ENCODE data around the gene ZBTB6.
A peak's percentile ranks its signal among the peaks of the same experiment; 100 is the strongest.

Gene ZBTB6

DNA sequence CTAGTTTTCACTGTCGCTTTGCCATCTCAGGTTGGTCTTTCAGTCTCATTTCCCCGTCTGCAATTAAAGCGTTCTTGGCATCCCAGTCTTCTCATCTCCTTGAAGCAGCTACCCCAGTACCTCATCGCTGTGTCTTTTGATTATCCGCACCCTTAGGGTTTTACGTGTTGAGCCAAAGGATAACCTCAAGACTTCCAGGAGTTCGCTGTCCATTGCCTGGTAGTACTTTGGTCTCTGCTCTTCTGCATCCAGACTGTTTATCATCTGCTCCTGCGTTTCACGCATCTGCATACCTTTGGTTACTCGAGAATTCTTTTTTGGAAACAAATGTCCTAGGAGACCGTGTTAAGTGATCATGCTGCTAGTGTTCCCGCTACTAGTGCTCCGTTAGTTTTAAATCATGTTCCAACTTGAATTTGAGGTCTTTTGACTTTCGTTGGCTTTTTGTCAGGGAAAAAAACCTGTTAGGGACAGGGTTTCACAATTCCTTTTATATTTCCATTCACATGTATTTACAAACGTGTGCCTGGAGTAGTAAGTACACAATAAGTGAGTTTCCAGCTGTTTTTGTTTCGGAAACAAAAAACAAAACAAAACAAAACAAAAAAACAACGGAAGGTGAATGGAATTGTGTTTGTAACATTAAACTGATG is 28.6 kb upstream of the ZBTB6 start:
- WGBS, 2 experiments (ENCODE audit: insufficient coverage in 2 of 2): 9 to 12% methylated on average over 13 to 14 of the region's 17 CpGs
- H3K4me1 ChIP-seq (ENCODE audit: control insufficient read depth, insufficient read depth, low read length, poor library complexity, severe bottlenecking): peaks cover 6% of the 10 kb centered on the region
- peak overlapping the region; percentile 92 for H3K27ac ChIP-seq (ENCODE audit: low read depth, low read length, severe bottlenecking)
- H3K36me3 ChIP-seq (ENCODE audit: control insufficient read depth, insufficient read depth, low read length): peaks cover 23% of the 10 kb centered on the region
- H3K9me3 ChIP-seq (ENCODE audit: control insufficient read depth, low read length): no peaks in the 10 kb centered on the region
- H3K4me3 ChIP-seq (ENCODE audit: extremely low read depth, insufficient read depth, low read length, poor library complexity, severe bottlenecking): peak overlapping the region; percentile 81

DNA sequence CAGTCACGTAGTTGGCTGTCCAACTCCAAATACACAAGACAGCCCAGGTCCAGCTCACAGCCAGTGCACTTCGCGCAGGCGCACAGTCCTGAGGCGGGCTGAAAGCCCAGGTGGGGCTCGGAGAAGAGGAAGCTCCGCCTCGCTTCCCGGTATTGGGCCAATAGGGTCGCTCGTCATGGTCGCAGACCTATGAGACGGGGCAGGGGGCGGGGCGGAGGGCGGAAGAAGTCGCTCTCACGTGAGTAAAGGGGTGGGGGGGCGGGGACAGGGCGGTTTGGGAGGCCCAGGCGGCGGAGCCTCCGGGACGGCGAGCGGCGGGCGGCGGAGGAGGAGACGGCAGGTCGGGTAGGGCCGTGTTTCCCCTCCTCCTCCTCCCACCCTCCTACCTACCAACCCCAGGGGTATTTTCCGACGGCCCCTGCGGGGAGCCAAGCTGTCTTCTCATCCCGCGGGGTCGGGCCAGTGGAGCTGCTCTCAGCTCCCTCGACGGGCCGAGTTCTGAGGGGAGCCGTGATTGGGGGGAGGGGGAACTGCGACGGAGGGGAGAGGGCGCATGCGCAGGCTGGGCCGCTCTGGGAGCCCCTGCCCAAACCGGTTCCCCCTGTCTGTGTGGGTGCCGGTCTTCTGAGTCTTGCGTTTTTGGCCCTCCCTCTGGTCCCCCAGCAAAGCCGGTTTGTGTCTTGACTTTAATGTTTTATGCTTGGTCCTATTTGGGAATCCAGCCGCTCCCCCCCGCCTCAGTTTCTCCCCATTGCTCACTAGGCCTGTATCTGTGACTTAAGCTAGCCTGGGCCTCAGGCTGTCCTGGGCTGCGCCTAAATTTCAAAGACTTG is 27.8 kb upstream of the ZBTB6 start, which contains the start of gene RABGAP1:
RABGAP1 (plus strand) TSS at position 272 of the 833 bp plus-strand sequence. CDS start 16,040 bp downstream, outside the sequence.
- WGBS, 2 experiments (ENCODE audit: insufficient coverage in 2 of 2): 0 to 1% methylated on average over 9 to 15 of the region's 54 CpGs
- peaks cover 30% of the 10 kb centered on the region for H3K36me3 ChIP-seq (ENCODE audit: control insufficient read depth, insufficient read depth, low read length)
- H3K4me3 ChIP-seq (ENCODE audit: extremely low read depth, insufficient read depth, low read length, poor library complexity, severe bottlenecking): peak within 1 kb of the TSS; percentile 81
- peak within 1 kb of the TSS; percentile 92 for H3K27ac ChIP-seq (ENCODE audit: low read depth, low read length, severe bottlenecking)
- no peaks in the 10 kb centered on the region for H3K9me3 ChIP-seq (ENCODE audit: control insufficient read depth, low read length)
- H3K4me1 ChIP-seq (ENCODE audit: control insufficient read depth, insufficient read depth, low read length, poor library complexity, severe bottlenecking): peaks cover 6% of the 10 kb centered on the region

DNA sequence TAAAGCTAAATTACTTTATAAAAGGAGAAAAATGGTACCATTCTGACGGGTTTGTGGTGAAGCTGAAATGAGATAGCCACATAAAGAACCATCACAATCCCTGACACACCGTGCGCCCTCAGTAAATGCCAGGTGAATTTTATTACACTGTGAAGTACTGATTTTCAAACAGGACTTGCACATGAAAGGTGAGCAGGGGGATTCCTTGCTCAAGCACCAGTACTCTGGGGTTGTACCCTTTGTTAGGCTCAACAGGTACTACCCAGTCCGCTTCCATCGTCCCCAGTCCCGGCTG is 27.3 kb upstream of the ZBTB6 start:
- peaks cover 6% of the 10 kb centered on the region for H3K4me1 ChIP-seq (ENCODE audit: control insufficient read depth, insufficient read depth, low read length, poor library complexity, severe bottlenecking)
- peak overlapping the region; percentile 62 for H3K27ac ChIP-seq (ENCODE audit: low read depth, low read length, severe bottlenecking)
- H3K4me3 ChIP-seq (ENCODE audit: extremely low read depth, insufficient read depth, low read length, poor library complexity, severe bottlenecking): peak overlapping the region; percentile 81
- WGBS, 2 experiments (ENCODE audit: insufficient coverage in 2 of 2): 60 to 90% methylated on average over 2 to 3 of the region's 6 CpGs
- H3K9me3 ChIP-seq (ENCODE audit: control insufficient read depth, low read length): no peaks in the 10 kb centered on the region
- peaks cover 30% of the 10 kb centered on the region for H3K36me3 ChIP-seq (ENCODE audit: control insufficient read depth, insufficient read depth, low read length)

DNA sequence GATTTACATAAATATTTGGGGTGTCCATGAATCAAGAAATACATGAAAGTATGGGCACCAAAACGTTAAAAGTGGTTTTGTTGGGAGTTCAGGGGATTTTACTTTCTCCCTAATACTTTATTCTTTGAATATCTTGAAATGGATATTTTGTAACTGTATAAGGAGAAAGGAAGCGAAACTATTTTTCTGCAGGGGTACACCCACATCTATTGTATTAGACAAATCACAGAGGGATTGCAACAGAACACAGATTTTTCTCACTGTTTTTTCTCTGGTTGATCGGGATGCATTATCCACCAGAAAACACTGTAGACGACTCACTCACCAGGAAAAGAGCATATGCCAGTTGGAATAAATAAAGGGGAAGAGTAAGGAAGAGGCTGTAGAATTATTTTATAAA is 26.5 kb upstream of the ZBTB6 start:
- peaks cover 29% of the 10 kb centered on the region for H3K36me3 ChIP-seq (ENCODE audit: control insufficient read depth, insufficient read depth, low read length)
- H3K4me1 ChIP-seq (ENCODE audit: control insufficient read depth, insufficient read depth, low read length, poor library complexity, severe bottlenecking): peaks cover 6% of the 10 kb centered on the region
- H3K4me3 ChIP-seq (ENCODE audit: extremely low read depth, insufficient read depth, low read length, poor library complexity, severe bottlenecking): no peak overlapping the region
- 100% methylated on average over 2 of the region's 4 CpGs; no CpG with 5 or more reads in 1 of the 2 experiments for WGBS, 2 experiments (ENCODE audit: insufficient coverage in 2 of 2)
- H3K9me3 ChIP-seq (ENCODE audit: control insufficient read depth, low read length): no peaks in the 10 kb centered on the region
- no peak overlapping the region for H3K27ac ChIP-seq (ENCODE audit: low read depth, low read length, severe bottlenecking)

DNA sequence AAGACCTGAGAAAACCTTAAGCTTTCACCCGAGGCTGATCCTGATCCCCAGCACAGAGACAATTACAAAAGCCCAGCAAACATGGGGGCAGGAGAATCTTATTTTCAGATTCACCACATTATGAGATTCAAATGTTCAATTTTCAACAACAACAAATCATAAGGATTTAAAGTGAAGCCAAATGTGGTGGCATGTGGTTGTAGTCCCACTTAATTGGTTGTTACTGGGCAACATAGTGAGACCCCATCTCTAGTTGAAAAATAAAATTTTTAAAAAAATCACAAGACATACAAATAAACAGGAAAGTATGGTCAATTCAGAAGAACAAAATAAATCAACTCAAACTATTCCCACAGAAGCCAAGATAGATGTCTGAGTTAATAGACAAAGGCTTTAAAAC is 23.8 kb upstream of the ZBTB6 start:
- H3K27ac ChIP-seq (ENCODE audit: low read depth, low read length, severe bottlenecking): no peak overlapping the region
- H3K4me1 ChIP-seq (ENCODE audit: control insufficient read depth, insufficient read depth, low read length, poor library complexity, severe bottlenecking): peaks cover 6% of the 10 kb centered on the region
- H3K36me3 ChIP-seq (ENCODE audit: control insufficient read depth, insufficient read depth, low read length): peaks cover 26% of the 10 kb centered on the region
- no CpG with 5 or more reads among the region's 1 CpG for WGBS, 2 experiments (ENCODE audit: insufficient coverage in 2 of 2)
- no peaks in the 10 kb centered on the region for H3K9me3 ChIP-seq (ENCODE audit: control insufficient read depth, low read length)
- H3K4me3 ChIP-seq (ENCODE audit: extremely low read depth, insufficient read depth, low read length, poor library complexity, severe bottlenecking): no peak overlapping the region

DNA sequence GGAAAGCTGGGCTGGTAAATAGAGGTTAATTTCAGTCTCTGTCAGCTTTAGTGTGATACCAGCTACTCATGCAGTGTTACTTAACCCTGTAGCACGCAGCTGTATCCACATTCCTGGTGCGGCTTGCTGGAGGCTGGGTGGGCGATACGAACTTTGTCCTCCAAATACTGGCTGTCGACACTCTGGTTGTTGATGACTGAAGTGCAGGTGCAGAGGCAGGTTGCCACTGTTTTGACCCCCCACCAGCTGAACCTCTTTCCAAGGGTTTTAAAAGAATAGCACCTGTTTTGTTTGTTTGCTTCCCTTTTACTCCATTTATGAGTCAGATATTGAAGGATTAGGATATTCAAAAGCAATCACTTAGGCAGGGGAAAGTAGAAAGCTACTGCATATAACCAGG is 23.3 kb upstream of the ZBTB6 start:
- no peak overlapping the region for H3K4me3 ChIP-seq (ENCODE audit: extremely low read depth, insufficient read depth, low read length, poor library complexity, severe bottlenecking)
- no peak overlapping the region for H3K27ac ChIP-seq (ENCODE audit: low read depth, low read length, severe bottlenecking)
- 96 to 98% methylated on average over 5 of the region's 5 CpGs for WGBS, 2 experiments (ENCODE audit: insufficient coverage in 2 of 2)
- H3K9me3 ChIP-seq (ENCODE audit: control insufficient read depth, low read length): no peaks in the 10 kb centered on the region
- H3K36me3 ChIP-seq (ENCODE audit: control insufficient read depth, insufficient read depth, low read length): peaks cover 26% of the 10 kb centered on the region
- H3K4me1 ChIP-seq (ENCODE audit: control insufficient read depth, insufficient read depth, low read length, poor library complexity, severe bottlenecking): peaks cover 6% of the 10 kb centered on the region

DNA sequence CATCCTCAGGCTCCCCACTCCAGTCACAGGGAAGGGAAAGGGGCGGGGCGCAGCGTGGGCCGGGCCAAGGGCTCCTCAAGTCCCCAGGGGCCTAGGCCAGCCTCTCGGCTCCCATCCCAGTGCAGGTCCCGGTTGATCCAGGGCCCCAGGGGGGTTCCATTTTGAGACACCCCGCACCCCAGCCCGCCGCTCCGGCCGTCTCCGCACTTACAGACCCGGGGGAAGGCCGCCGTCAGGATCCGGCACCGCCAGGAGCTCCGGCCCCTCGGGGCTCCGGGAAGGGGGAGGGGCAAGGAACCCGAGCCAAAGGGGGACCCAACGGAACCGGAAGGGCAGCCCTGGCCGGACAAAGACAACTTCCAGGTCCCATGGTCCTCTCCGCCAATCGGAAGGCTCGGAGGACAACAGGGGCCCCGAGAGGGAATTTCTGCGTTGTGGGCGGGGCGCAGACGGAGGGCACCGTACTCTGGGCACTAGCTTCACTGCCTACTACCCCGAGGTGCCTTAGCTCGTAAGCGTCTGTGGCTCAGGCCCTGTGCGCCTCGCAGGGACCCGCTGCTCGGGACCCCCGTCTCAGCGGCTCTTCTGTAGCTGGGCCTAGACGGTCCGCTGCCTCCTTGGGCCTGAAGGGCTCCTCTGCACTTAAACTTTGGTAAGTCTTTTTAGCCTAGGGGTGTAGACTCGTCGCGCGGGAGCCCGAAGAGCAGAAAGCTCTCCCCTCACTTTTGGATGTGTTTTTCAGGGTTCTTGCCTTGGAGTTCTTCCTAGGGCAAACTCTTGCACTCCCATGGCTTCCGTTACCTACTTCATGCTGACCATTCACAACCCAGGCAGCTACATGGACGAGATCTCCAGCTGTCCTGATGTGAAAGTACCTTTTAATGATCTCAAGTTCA is 18.4 kb upstream of the ZBTB6 start, which contains the start of gene ZBTB26:
ZBTB26 (minus strand) TSS at position 287 of the 896 bp plus-strand sequence. CDS start 11,578 bp downstream, outside the sequence.
- Histone ChIP-seq H3K9me3 (ENCODE audit: control insufficient read depth, low read length) (no peaks in the 10 kb centered on the region), H3K27ac (ENCODE audit: low read depth, low read length, severe bottlenecking) (peak within 1 kb of the TSS; percentile 81), H3K4me1 (ENCODE audit: control insufficient read depth, insufficient read depth, low read length, poor library complexity, severe bottlenecking) (peaks cover 4% of the 10 kb centered on the region), H3K36me3 (ENCODE audit: control insufficient read depth, insufficient read depth, low read length) (peaks cover 14% of the 10 kb centered on the region), H3K4me3 (ENCODE audit: extremely low read depth, insufficient read depth, low read length, poor library complexity, severe bottlenecking) (peak within 1 kb of the TSS; percentile 95)
- 0% methylated on average over 40 to 50 of the region's 51 CpGs for WGBS, 2 experiments (ENCODE audit: insufficient coverage in 2 of 2)

DNA sequence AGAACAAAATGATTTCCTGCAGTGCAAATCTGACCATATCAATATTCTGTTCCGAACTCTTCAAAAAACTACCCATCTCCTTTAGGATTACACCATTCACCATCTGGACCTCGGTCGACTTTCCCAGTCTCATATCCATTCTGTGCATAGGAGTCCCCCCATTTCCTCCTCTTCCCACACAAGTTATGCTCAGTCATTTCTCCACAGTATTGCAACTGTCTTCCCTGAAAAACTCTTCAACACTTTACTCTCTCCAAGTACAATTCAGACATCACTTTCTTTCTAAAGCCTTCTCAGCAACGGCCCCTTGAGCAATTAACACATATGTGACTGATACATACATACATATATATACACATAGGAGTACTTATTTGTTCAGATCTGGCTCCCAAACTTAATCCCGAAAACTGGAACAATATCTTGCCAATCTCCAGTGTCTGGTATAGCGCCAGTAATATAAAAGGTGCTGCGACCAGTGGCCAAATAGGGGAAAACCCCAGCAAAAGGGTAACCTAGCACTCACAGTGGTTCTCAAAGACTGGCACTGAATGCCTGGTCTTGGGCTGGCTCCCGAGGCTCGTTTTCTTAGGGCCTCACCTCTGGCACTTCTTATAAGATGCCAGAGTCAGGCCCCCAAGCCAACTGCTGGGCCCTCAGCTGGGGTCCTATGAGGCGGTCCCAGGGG is 17.6 kb upstream of the ZBTB6 start:
- Histone ChIP-seq H3K4me3 (ENCODE audit: extremely low read depth, insufficient read depth, low read length, poor library complexity, severe bottlenecking) (peak overlapping the region; percentile 95), H3K9me3 (ENCODE audit: control insufficient read depth, low read length) (no peaks in the 10 kb centered on the region), H3K27ac (ENCODE audit: low read depth, low read length, severe bottlenecking) (peak overlapping the region; percentile 81), H3K4me1 (ENCODE audit: control insufficient read depth, insufficient read depth, low read length, poor library complexity, severe bottlenecking) (peaks cover 4% of the 10 kb centered on the region), H3K36me3 (ENCODE audit: control insufficient read depth, insufficient read depth, low read length) (peaks cover 9% of the 10 kb centered on the region)
- 33% methylated on average over 8 to 9 of the region's 10 CpGs for WGBS, 2 experiments (ENCODE audit: insufficient coverage in 2 of 2)

DNA sequence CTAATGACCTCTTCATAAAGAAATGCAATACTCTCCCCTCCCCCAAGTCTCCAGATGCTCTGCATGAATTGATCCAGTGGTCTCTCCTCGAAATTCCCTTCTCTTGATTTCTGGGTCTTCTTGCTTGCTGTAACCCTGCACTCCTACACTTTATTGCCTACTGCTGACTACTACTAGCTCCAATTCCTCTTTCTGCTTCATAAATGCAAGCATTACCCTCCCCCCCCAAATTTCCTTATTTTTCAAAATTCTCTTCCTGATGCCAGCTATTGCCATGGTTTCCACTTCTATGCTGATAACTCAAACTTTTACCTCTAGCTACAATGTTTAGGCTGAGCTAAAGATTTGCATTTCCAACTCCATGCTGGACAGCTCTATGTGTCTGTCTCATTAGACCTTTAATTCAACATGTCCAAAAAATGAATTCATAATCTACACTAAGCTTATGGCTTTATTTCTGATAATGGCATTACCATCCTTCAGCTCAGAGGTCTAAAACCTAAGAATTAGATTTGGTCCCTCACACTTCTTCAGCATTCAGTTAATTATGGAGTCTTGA is 16.8 kb upstream of the ZBTB6 start:
- peak overlapping the region; percentile 95 for H3K4me3 ChIP-seq (ENCODE audit: extremely low read depth, insufficient read depth, low read length, poor library complexity, severe bottlenecking)
- 76 to 100% methylated on average over 1 of the region's 1 CpG for WGBS, 2 experiments (ENCODE audit: insufficient coverage in 2 of 2)
- H3K9me3 ChIP-seq (ENCODE audit: control insufficient read depth, low read length): no peaks in the 10 kb centered on the region
- H3K27ac ChIP-seq (ENCODE audit: low read depth, low read length, severe bottlenecking): no peak overlapping the region
- peaks cover 4% of the 10 kb centered on the region for H3K4me1 ChIP-seq (ENCODE audit: control insufficient read depth, insufficient read depth, low read length, poor library complexity, severe bottlenecking)
- H3K36me3 ChIP-seq (ENCODE audit: control insufficient read depth, insufficient read depth, low read length): peaks cover 12% of the 10 kb centered on the region

DNA sequence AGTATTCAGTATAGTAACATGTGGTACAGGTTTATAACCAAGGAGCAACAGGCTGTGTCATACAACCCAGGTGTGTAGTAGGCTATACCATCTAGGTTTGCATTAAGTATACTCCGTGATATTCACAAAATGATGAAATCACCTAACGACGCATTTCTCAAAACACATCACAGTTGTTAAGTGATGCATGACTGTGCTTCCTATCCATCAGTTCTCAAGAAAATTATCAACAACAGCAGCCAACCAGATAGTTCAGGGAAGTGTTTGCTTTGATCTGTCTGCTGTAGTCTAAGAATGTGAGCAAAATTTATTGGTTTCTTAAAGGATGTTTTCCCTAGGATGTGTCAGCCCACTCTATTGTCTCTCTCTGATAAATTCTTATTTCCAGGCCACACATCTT is 10.8 kb upstream of the ZBTB6 start:
- no peaks in the 10 kb centered on the region for H3K9me3 ChIP-seq (ENCODE audit: control insufficient read depth, low read length)
- H3K4me3 ChIP-seq (ENCODE audit: extremely low read depth, insufficient read depth, low read length, poor library complexity, severe bottlenecking): no peak overlapping the region
- no peaks in the 10 kb centered on the region for H3K4me1 ChIP-seq (ENCODE audit: control insufficient read depth, insufficient read depth, low read length, poor library complexity, severe bottlenecking)
- WGBS, 2 experiments (ENCODE audit: insufficient coverage in 2 of 2): 100% methylated on average over 1 of the region's 3 CpGs; no CpG with 5 or more reads in 1 of the 2 experiments
- no peak overlapping the region for H3K27ac ChIP-seq (ENCODE audit: low read depth, low read length, severe bottlenecking)
- H3K36me3 ChIP-seq (ENCODE audit: control insufficient read depth, insufficient read depth, low read length): peaks cover 21% of the 10 kb centered on the region
